Activated CD4-positive, alpha-beta T cell treated with anti-CD3 and anti-CD28 coated beads, Interleukin-2, amount 50 U/mL, for 24 hours (primary cell): ENCODE results near the gene YTHDF2.

ENCODE experiments used
- DNase-seq, 2 donors: peaks; one replicate each; pipeline ENCODE4 v3.0.0-alpha.2; 2020; ENCODE audit warnings: low read depth in 1 of 2, low spot score in 1 of 2

The YTHDF2 gene

DNA sequence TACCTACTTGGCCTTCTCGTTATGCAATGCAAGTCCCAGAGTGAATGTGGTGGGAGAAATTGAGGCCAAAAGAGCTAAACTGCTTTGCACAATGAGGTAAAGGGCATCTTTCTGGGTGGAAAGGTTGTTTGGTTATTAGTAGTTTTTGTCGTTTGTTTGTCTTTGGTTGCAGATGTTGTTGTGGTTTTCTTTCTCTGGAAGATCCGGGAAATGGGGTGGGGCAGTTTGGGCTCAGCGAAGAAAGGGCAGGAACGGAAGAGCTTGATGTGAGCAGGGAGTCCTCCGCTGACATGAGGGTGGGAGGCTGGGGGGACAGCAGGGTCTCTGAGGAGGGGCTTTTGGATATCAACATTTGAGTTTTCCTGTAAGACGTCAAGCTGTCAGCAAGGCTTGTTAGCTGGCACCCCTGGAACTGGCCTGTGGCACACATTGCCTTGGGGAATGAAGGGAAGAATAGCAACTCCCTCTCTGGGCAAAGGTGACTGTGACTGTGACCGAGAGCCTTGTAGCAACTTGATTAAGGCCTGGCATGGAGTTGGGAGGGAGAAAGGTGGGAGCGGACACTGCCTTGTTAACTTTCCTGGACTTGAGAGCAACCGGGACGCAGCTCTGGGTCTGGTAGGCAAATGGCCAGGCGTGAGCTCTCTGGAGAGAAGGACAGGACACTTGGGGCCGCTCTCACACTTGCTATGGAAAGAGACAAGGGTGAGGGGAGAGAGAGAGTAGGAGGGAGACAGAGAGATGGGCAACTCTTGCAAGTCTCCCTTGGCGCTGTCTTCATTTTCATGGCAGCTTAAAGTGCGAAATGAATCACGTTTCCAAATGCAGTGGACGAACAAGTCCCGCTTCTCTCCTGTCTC is 59.8 kb downstream of the YTHDF2 start:
- DNase-seq, result no peak

DNA sequence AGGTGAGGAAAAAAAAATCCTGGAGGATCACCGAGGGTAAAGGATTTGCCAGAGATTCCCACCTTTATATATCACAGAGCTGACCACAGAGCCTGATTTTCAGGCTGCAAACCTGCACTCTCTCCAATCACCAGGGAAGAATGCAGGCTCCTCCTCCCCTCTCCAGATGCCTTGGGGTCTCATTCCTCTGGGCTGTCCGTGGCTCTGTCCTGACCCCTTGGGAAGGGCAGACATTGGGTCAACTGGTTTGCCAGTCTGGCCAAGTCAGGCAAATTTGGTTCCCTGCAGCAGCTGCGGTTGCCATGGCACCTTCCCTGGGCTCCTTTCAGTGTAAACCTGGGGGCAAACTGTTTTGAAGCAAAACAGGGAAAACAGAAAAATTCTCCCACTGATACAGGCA is 63.6 kb downstream of the YTHDF2 start:
- DNase-seq, result no peak

- DNase-seq, result no peak
Observed at GRCh38 chr1:28801461-28801860, 64.7 kb downstream of the YTHDF2 start.

DNA sequence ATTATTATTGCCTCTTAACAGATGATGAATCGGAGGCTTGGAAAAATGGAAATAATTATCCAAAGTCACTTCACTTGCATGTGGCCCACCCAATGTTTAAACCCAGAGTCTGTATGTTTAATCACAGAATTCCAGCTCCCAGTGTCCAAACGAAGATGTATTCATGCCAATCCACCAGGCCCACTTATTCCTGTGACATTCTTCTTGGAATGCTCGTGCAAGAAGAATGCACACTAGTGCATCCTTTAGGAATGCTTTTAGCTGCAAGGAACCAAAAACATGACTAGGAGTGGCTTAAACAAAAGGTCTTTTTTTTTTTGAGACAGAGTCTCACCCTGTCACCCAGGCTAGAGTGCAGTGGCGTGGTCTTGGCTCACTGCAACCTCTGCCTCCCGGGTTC is 66.3 kb downstream of the YTHDF2 start:
- DNase-seq, result no peak

- DNase-seq, result no peak
Observed at GRCh38 chr1:28803662-28804061, 66.9 kb downstream of the YTHDF2 start.

- no peak for DNase-seq
Observed at GRCh38 chr1:28804071-28804470, 67.3 kb downstream of the YTHDF2 start.

- no peak for DNase-seq
Observed at GRCh38 chr1:28807046-28807445, 70.3 kb downstream of the YTHDF2 start.

GRCh38 chr1:28807986-28808385 is 71.2 kb downstream of the YTHDF2 start:
- DNase-seq, result no peak

GRCh38 chr1:28811369-28811765 is 74.6 kb downstream of the YTHDF2 start:
- no peak for DNase-seq

GRCh38 chr1:28811766-28812668 is 75.3 kb downstream of the YTHDF2 start, which contains the start of gene OPRD1:
OPRD1 (plus strand) TSS chr1:28812170; CDS start chr1:28812384, 214 bp downstream.
- no peak for DNase-seq

GRCh38 chr1:28812669-28813468 is 76.1 kb downstream of the YTHDF2 start:
- no peak for DNase-seq

- DNase-seq, result no peak
Observed at GRCh38 chr1:28813931-28814465, 77.3 kb downstream of the YTHDF2 start.

GRCh38 chr1:28815533-28816185 is 78.9 kb downstream of the YTHDF2 start:
- no peak for DNase-seq

- DNase-seq, result no peak
Observed at GRCh38 chr1:28817133-28817532, 80.4 kb downstream of the YTHDF2 start.

DNA sequence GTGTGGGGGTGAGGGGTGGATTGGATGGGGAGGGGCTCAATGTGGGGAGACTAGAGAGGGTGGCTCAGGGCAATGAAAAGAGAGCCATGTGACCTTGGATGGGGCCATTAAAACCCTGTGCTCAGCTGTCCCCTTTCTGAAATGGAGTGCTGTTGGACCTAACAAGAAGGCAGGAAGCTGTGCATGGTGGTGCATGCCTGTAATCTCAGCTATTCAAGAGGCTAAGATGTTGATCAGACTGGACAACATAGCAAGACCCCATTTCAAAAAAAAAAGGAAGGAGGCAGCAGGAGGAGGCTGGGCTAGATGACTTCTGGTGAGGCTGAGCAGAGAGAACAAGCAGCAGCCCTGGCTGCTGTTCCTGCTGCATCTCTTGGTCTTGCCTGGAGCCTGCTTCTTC is 82.3 kb downstream of the YTHDF2 start:
- no peak for DNase-seq
